ENCODE measurements around the gene MDM2. TPM values are rescaled to one million over a fixed set of nuclear protein-coding genes. Genes with fewer than 3 reads are reported as not detected.

Gene MDM2
- total and polyA plus RNA-seq, 2 experiments from 2014 or later, result 80.4 to 111 TPM

DNA sequence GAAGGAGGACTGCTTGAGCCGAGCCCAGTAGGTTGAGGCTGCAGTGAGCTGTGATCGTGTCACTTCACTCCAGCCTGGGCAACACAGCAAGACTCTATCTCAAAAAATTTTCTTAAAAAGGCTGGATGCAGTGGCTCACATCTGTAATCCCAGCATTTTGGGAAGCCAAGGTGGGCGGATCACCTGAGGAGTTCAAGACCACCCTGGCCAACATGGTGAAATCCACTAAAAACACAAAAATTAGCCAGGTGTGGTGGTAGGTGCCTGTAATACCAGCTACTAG is 17.1 kb upstream of the MDM2 start:
- DNase-seq, result no peak
- Histone ChIP-seq H3K9me2 (ENCODE audit: insufficient read depth) (no peaks in the 10 kb centered on the region), H3K9ac (no peak overlapping the region), H3K79me2 (ENCODE audit: insufficient read depth) (no peaks in the 10 kb centered on the region), H3K27ac (no peak overlapping the region), H3K9me3 (ENCODE audit: low read depth) (no peaks in the 10 kb centered on the region), H3K27me3 (replicated peaks; ENCODE audit: insufficient read depth) (no peaks in the 10 kb centered on the region), H3F3A (ENCODE audit: insufficient read depth) (peaks cover 21% of the 10 kb centered on the region), H2AFZ (no peak overlapping the region), H3K4me2 (ENCODE audit: unreplicated experiment) (no peak overlapping the region), H3K4me1 (ENCODE audit: insufficient read depth) (peaks cover 30% of the 10 kb centered on the region), H3K4me3 (no peak overlapping the region), H3K36me3 (ENCODE audit: low read depth) (no peaks in the 10 kb centered on the region), H4K20me1 (ENCODE audit: insufficient read depth) (no peaks in the 10 kb centered on the region)
- in situ Hi-C loops (cut with MboI), result no loop called here
- TF ChIP-seq EZH2phosphoT487 (IDR thresholded peaks at IDR 0.05; ENCODE audit: insufficient read depth, low read depth) (no peak), EZH2 (IDR thresholded peaks at IDR 0.05; ENCODE audit: insufficient read depth, poor library complexity, severe bottlenecking) (no peak)
- 62 to 65% methylated on average over 3 of the region's 3 CpGs for WGBS, 2 experiments (ENCODE audit: low coverage in 1 of 2, low lambda C conversion rate in 2 of 2, missing lambda C conversion rate in 2 of 2)

DNA sequence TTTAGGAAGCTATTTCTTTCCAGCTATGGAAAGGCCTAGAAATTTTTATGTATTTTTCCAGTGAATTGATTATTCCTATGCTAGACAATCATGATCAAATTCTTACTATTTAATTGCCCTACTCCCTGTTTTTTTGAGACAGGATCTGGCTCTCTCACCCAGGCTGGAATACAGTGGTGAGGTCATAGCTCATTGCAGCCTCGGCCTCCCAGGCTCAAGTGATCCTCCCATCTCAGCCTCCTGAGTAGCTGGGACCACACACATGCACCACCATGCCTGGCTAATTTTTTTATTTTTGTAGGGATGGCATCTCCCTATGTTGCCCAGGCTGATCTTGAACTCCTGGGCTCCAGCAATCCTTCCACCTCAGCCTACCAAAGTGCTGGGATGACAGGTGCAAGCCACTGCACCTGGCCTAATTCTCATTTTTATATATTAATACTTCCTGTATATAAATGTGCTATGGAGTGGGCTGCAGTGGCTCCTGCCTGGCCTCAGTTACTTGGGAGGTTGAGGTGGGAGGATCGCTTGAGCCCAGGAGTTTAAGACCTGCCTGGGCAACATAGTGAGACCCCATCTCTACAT is 16.0 kb upstream of the MDM2 start:
- peaks cover 18% of the 10 kb centered on the region for H3F3A ChIP-seq (ENCODE audit: insufficient read depth)
- no peak overlapping the region for H3K27ac ChIP-seq
- no peak overlapping the region for H3K4me2 ChIP-seq (ENCODE audit: unreplicated experiment)
- WGBS, 2 experiments (ENCODE audit: low coverage in 1 of 2, low lambda C conversion rate in 2 of 2, missing lambda C conversion rate in 2 of 2), result 77 to 78% methylated on average over 2 of the region's 2 CpGs
- no peaks in the 10 kb centered on the region for H3K79me2 ChIP-seq (ENCODE audit: insufficient read depth)
- DNase-seq, result no peak
- H3K36me3 ChIP-seq (ENCODE audit: low read depth), result no peaks in the 10 kb centered on the region
- H3K9me3 ChIP-seq (ENCODE audit: low read depth), result no peaks in the 10 kb centered on the region
- no peak for TF ChIP-seq EZH2phosphoT487 (IDR thresholded peaks at IDR 0.05; ENCODE audit: insufficient read depth, low read depth)
- TF ChIP-seq EZH2 (IDR thresholded peaks at IDR 0.05; ENCODE audit: insufficient read depth, poor library complexity, severe bottlenecking), result no peak
- peaks cover 21% of the 10 kb centered on the region for H3K4me1 ChIP-seq (ENCODE audit: insufficient read depth)
- no peaks in the 10 kb centered on the region for H4K20me1 ChIP-seq (ENCODE audit: insufficient read depth)
- no peaks in the 10 kb centered on the region for H3K9me2 ChIP-seq (ENCODE audit: insufficient read depth)
- no peak overlapping the region for H3K9ac ChIP-seq
- no peak overlapping the region for H2AFZ ChIP-seq
- in situ Hi-C loops (cut with MboI), result no loop called here
- H3K27me3 ChIP-seq (replicated peaks; ENCODE audit: insufficient read depth), result no peaks in the 10 kb centered on the region
- H3K4me3 ChIP-seq, result no peak overlapping the region

DNA sequence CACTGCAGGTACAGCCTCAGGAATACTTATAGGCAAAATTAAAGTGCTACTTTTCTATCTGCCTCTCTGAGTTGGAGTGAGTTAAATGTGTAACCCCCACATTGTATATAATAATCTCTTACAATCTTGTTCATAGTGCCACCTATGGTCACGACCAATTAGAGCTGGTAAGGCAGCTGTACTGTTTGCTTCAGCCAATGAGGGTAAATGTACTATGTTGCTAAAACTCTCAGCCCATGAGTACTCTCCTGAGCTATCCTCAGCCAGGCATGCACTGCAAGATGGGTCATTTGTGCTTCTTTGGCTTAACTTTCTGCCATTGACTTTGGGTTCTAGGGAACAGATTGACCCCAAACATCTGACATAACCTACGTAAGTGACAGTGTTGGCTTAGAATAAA is 15.0 kb upstream of the MDM2 start:
- in situ Hi-C loops (cut with MboI), result no loop called here
- Histone ChIP-seq H3K9me3 (ENCODE audit: low read depth) (no peaks in the 10 kb centered on the region), H3K4me1 (ENCODE audit: insufficient read depth) (peaks cover 12% of the 10 kb centered on the region), H3F3A (ENCODE audit: insufficient read depth) (peaks cover 11% of the 10 kb centered on the region), H3K4me2 (ENCODE audit: unreplicated experiment) (no peak overlapping the region), H3K79me2 (ENCODE audit: insufficient read depth) (no peaks in the 10 kb centered on the region), H4K20me1 (ENCODE audit: insufficient read depth) (no peaks in the 10 kb centered on the region), H3K36me3 (ENCODE audit: low read depth) (no peaks in the 10 kb centered on the region), H2AFZ (no peak overlapping the region), H3K4me3 (no peak overlapping the region), H3K9me2 (ENCODE audit: insufficient read depth) (no peaks in the 10 kb centered on the region), H3K9ac (no peak overlapping the region), H3K27me3 (replicated peaks; ENCODE audit: insufficient read depth) (no peaks in the 10 kb centered on the region), H3K27ac (no peak overlapping the region)
- TF ChIP-seq EZH2 (IDR thresholded peaks at IDR 0.05; ENCODE audit: insufficient read depth, poor library complexity, severe bottlenecking) (no peak), EZH2phosphoT487 (IDR thresholded peaks at IDR 0.05; ENCODE audit: insufficient read depth, low read depth) (no peak)
- DNase-seq, result peak; percentile 19
- 66 to 75% methylated on average over 2 of the region's 2 CpGs for WGBS, 2 experiments (ENCODE audit: low coverage in 1 of 2, low lambda C conversion rate in 2 of 2, missing lambda C conversion rate in 2 of 2)

DNA sequence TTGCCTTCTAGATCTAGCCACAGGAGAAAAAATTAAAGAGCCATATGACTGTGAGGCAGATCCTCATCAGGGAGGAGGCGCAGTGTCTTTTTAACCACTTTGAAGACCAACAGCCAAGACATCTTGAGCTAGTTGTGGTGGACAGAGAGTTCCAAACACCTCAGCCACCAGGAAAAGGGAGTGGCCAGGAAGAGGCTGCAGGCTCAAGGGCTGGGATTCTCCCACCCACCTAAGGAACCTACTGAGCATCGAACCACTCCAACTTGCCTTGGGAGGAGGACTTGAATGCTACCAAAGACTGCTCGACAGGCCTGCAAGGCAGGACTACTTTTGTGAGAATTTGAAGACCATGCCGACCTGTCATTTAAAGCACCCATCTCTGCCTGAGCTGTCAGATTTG is 14.5 kb upstream of the MDM2 start:
- TF ChIP-seq EZH2 (IDR thresholded peaks at IDR 0.05; ENCODE audit: insufficient read depth, poor library complexity, severe bottlenecking), result no peak
- TF ChIP-seq EZH2phosphoT487 (IDR thresholded peaks at IDR 0.05; ENCODE audit: insufficient read depth, low read depth), result no peak
- H2AFZ ChIP-seq, result no peak overlapping the region
- H3K27ac ChIP-seq, result no peak overlapping the region

More for the DNA sequence above, 14.5 kb upstream of the MDM2 start:
- in situ Hi-C loops (cut with MboI), result no loop called here
- no peaks in the 10 kb centered on the region for H3K27me3 ChIP-seq (replicated peaks; ENCODE audit: insufficient read depth)
- H3K9me3 ChIP-seq (ENCODE audit: low read depth), result no peaks in the 10 kb centered on the region
- H3K9ac ChIP-seq, result no peak overlapping the region
- H3K4me3 ChIP-seq, result no peak overlapping the region
- H3K4me2 ChIP-seq (ENCODE audit: unreplicated experiment), result no peak overlapping the region
- peaks cover 11% of the 10 kb centered on the region for H3K4me1 ChIP-seq (ENCODE audit: insufficient read depth)
- H3K79me2 ChIP-seq (ENCODE audit: insufficient read depth), result no peaks in the 10 kb centered on the region
- no peaks in the 10 kb centered on the region for H3K9me2 ChIP-seq (ENCODE audit: insufficient read depth)
- H3F3A ChIP-seq (ENCODE audit: insufficient read depth), result peaks cover 9% of the 10 kb centered on the region; the same call in 1 of the 2 replicates
- DNase-seq, result no peak
- H3K36me3 ChIP-seq (ENCODE audit: low read depth), result no peaks in the 10 kb centered on the region
- no peaks in the 10 kb centered on the region for H4K20me1 ChIP-seq (ENCODE audit: insufficient read depth)
- whole genome bisulfite sequencing, 2 experiments (ENCODE audit: low coverage in 1 of 2, low lambda C conversion rate in 2 of 2, missing lambda C conversion rate in 2 of 2), result 98 to 100% methylated on average over 4 of the region's 4 CpGs
